Measurements from ENCODE around the gene HLA-DPB1. TPM values are rescaled to one million over a fixed set of nuclear protein-coding genes. Genes with fewer than 3 reads are reported as not detected.
"Not testable (repeated sequence)": the region's sequence is repeated elsewhere in the genome, so short reads cannot be mapped to it uniquely, and the experiment has no call there.

Gene HLA-DPB1
- 10 to 100 TPM; 10.4 to 10.9 TPM for total RNA-seq

DNA sequence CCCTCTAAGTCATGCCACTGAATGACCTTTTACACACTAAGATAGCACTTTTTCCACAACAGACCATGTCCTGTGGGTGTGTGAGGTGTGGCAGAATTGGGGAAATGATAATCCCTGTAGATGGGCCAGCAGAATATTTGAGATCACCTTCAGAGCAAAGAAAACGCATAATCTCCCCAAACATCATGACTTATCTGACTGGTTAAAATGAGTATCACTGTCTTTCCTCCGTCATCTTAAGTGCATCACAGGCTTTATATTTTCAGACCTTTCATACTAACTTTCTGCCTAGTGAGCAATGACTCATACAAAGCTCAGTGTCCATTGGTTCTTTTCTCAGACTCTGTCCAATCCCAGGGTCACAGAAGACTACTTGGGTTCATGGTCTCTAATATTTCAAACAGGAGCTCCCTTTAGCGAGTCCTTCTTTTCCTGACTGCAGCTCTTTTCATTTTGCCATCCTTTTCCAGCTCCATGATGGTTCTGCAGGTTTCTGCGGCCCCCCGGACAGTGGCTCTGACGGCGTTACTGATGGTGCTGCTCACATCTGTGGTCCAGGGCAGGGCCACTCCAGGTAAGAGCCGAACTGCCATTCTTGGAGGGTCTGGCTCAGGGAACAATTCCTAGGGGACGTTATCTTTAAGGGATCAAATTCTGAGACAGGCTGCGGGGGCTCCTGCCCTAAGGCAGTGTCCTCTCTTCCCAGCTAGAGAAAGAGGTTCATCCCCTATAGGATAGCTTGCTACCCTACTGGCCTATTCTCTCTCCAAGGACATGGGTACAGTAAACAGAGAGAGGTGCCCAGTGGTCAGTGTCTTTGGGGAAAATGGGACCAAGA is at the start of gene HLA-DPB1:
Gene HLA-DPB1, plus strand, starts transcription at position 423 of the 838 bp plus-strand sequence. Its CDS starts 52 bp downstream, at position 475.
- POLR2A ChIA-PET: interaction anchor here (0.6 to 1.0 kb wide), 5 partner anchors 47 to 242 kb away, joined by 3 to 5 read pairs (median 3); partner anchors contain the start of genes BRD2, PFDN6, WDR46 and ZBTB22
- CTCF ChIA-PET: interaction anchor here (1.6 to 2.0 kb wide), 2 partner anchors 60 to 173 kb away, joined by 4 to 10 read pairs; no protein-coding TSS in a partner anchor

- ChIA-PET POLR2A (interaction anchor here (0.6 to 0.8 kb wide), 2 partner anchors 44 to 47 kb away, joined by 3 read pairs; partner anchors contain the start of gene HLA-DPB1), CTCF (no interaction called here)
Observed at GRCh38 chr6:33028220-33028849, 47.5 kb upstream of the HLA-DPB1 start.

DNA sequence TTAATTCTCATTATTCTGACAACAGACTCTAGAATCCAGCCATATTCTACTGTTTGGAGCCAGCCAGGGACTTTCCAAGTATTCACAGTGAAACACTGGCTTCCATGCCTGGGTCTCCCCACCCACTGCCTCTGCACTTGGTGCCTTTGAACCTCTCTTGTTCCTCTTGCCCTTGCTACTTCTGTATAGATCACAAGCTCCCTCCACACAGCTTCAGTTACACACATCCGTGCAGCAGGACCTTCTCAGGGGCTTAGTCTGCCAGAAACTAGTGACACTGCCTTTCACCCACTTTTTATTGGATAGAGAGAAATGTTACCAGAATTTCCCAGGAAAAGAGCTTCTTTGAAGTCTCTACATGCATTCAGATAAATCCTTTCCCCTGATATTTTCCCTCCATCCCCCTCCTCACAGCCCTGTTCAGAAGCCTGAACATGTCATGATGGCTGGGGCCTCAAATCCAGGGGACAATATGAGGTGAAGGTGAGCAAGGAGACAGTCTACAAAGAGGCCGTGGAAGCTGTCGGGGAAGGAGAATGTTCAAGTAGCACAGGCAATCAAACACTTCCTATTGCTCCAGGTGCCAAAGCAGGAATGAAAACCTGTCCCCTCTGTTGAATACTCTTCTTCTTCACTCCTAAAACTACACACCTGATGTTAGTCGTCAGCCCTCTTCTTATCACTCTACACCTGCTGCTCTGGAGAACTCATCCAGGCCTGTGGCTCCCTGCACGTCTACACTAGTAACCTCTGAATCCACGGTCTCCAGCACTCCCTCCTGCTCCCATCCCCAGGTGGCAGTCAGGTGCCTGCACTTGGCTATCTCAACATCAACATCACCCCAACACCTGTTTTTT is 46.2 kb upstream of the HLA-DPB1 start:
- POLR2A ChIA-PET: interaction anchor here (0.6 to 0.8 kb wide), 2 partner anchors 43 to 46 kb away, joined by 3 read pairs; partner anchors contain the start of gene HLA-DPB1
- CTCF ChIA-PET: no interaction called here

DNA sequence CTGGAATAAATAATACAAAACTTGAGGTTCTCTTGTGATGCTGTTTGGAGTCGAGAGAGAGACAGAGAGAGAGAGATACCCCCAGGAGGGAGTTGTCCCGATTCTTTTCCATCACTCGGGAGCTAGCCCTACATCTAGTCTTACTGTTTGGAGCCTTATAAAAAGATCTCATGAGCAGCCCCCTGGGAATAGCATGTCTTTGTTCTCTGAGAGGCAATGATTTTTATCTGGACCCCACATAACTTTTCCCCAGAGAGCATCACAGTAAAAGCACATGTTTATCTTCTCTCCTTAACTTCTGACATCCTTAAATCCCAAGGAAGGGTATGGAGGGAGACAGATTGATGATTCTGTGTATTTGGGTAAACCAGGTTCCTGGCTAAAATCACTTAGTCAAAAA is 45.5 kb upstream of the HLA-DPB1 start:
- POLR2A ChIA-PET: no interaction called here

GRCh38 chr6:33034554-33034953 is 41.2 kb upstream of the HLA-DPB1 start:
- CTCF ChIA-PET: no interaction called here
- POLR2A ChIA-PET: no interaction called here

More for the DNA sequence above, 45.5 kb upstream of the HLA-DPB1 start:
- CTCF ChIA-PET: no interaction called here

DNA sequence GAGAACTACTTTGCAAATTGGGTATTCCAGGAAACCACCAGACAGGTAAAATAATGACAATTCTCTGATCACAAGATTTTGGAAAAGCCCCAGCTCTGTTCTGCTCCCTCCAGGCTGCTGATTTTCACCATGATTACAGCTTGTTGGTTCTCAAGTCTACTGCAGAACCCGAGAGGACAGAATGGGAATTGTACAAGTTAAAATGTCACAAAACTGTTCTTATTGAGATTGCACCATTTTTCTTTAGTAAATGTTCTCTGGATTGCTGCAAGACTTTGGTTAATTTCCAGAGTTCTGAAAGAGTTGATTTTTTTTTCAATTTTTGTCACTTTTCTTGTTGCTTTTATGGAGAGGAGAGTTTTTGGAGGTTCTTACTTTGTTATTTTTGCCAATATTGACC is 39.3 kb upstream of the HLA-DPB1 start:
- CTCF ChIA-PET: no interaction called here
- POLR2A ChIA-PET: no interaction called here

- ChIA-PET CTCF (no interaction called here), POLR2A (no interaction called here)
Observed at GRCh38 chr6:33040157-33040556, 35.6 kb upstream of the HLA-DPB1 start.

- ChIA-PET POLR2A (no interaction called here), CTCF (interaction anchor here (0.6 to 1.8 kb wide), 4 partner anchors 34 to 211 kb away, joined by 3 to 4 read pairs (median 3); partner anchors contain the start of gene TAP2)
Observed at GRCh38 chr6:33049323-33050013, 26.3 kb upstream of the HLA-DPB1 start.

DNA sequence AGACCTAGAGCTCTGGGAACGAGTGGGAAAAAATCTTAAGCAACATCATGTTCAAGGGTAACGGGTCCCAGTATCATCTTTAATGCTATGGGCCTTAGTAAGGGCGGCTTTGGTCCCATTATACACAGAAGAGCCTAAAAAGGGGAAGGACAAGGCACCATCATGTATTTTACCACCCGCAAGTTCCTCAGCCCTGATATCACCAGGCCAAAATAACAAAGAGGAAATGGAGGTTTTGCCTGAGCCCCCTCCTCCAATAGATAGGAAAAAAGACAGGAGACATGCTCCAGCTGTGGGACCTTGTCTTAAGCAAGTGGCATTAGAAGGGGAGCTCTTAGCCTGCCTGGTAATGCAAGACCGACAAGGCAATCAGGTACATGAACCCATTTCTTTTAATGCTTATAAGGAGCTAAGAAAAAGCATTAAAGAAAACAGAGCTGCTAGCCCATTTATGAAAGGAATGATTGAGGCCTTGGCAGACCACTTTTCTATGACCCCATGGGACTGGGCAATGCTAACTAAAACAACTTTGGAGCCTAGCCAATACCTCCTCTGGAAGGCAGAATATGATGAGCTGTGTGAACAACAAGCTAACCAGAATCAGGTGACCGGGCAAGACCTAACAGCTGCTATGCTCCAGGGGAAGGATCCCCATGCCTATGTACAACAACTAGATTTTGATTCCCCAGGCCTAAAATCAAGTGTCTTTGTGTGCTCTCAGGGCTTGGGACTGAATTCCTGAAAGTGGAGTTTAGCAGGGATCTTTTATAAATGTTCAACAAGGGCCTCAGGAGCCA is 25.6 kb upstream of the HLA-DPB1 start:
- POLR2A ChIA-PET: no interaction called here
- CTCF ChIA-PET: interaction anchor here (0.6 to 1.8 kb wide), 4 partner anchors 35 to 212 kb away, joined by 3 to 4 read pairs (median 3); partner anchors contain the start of gene TAP2

- POLR2A ChIA-PET: no interaction called here
- CTCF ChIA-PET: no interaction called here
Observed at GRCh38 chr6:33052627-33053026, 23.2 kb upstream of the HLA-DPB1 start.

GRCh38 chr6:33053230-33053629 is 22.6 kb upstream of the HLA-DPB1 start:
- ChIA-PET POLR2A (no interaction called here), CTCF (no interaction called here)

DNA sequence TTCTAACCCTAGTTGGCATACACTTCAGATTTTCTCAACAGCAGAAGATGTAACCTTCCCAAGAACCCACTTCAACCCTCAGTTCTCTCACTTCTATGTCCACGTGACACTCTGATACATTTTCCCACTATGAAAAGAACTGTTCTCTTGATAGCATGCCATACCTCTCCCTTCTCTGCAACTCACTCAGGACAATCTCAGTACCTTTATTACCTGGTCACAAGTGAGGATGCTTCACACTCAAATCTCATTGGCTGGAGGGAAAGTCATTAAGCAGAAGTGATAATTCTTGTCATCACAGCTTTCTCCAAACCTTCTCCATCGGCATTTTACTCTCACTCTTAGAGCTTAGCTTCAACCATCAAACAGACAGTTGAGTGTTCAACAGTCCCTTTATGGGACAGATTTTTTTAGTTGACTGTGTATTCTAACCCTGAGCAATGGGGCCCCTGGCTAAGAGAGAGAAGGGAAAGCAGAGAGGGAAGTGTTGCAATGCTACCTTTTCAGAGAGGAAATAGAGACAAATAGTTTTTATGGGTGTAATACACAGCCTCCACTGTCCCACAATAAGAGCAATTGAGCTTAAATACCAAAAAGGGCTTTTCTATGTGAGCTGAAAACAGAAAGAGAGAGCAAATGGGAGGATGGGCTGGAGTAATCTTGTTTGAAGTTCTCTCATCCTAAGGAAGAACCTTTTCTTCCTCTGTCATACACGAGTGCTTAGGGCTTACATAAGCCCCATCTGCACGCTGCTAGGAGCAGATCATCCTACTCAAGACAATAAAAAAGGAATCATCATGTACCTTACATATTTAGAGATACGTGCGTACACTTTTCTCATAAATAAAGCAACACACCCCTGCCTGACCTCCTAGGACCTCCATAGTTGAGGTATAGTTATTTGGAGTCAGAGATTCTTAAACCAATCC is 18.3 kb upstream of the HLA-DPB1 start:
- ChIA-PET CTCF (no interaction called here), POLR2A (no interaction called here)

DNA sequence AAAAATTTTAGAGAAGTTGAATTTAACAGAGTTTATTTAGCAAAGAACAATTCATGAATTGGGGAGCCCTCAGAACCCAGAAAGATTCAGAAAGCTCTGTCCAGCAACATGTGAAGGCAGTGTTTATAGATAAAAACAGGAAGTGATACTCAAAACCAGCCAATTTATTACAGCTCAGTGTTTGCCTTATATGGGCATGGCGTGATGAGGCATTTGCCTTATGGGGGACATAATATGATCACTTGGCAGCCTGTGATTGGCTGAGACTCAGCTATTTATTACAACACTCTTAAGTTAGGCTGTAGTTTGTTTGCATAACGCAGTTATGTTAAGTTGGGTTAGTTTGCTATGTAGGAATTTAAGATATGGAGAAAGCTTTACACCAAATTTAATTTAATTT is 13.8 kb upstream of the HLA-DPB1 start:
- CTCF ChIA-PET: no interaction called here
- POLR2A ChIA-PET: no interaction called here

DNA sequence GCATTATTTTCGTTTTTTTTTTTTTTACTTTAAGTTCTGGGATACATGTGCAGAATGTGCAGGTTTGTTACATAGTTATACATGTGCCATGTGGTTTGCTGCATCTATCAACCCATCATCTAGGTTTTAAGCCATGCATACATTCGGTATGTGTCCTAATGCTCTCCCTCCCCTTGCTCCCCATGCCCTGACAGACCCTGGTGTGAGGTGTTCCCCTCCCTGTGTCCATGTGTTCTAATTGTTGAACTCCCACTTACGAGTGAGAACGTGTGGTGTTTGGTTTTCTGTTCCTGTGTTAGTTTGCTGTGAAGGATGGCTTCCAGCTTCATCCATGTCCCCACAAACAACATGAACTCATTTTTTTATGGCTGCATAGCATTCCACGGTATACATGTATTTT is 12.4 kb upstream of the HLA-DPB1 start:
- CTCF ChIA-PET, POLR2A ChIA-PET: not testable (repeated sequence)

DNA sequence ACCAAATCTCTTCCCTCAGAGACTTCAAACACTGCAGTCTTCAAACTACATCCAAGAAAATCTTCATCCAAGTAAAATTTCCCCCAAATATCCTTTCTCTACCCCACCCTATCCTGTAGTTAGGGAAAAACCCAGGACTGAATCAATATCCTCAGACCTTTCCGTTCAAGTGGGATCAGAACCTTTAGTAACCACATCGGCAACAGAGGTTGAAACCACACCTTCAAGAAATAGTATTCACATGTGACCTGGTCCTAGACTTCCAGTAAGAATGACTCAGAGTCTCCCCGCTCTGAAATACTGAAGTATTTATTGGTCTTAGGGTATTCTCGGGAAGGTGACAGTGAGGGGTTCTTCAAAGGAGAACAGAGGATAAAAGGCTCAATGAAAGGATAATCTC is 11.1 kb upstream of the HLA-DPB1 start:
- CTCF ChIA-PET: no interaction called here

GRCh38 chr6:33065312-33065711 is 10.5 kb upstream of the HLA-DPB1 start:
- POLR2A ChIA-PET: no interaction called here
- CTCF ChIA-PET: no interaction called here

More for the DNA sequence above, 11.1 kb upstream of the HLA-DPB1 start:
- POLR2A ChIA-PET: no interaction called here

DNA sequence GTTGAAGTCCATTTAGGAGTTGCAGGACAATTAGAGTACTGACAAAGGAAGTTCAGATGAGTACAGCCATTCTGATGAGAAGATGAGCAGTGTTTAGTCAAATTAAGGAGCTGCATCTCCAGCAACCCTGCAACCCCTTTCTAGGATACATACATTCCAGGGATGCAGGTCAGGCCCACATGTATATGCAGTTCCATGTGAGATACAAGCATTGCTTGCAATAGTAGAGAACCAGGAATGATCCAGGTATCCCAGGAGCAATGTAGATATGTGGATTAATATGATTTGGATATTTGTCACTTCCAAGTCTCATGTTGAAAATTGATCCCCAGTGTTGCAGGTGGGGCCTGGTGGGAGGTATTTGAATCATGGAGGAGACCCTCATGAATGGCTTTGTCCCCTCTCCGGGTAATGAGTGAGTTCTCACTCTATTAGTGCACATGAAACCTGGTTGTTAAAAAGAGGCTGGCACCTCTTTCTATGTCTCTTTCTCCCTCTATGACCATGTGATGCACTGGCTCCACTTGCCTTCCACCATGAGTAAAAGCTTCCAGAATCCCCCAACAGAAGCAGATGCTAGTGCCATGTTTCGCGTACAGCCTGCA is 8.8 kb upstream of the HLA-DPB1 start:
- ChIA-PET POLR2A (no interaction called here), CTCF (no interaction called here)
